Uterus (tissue), 2 donors: ENCODE data around the gene FADS1.

Source experiments
- CTCF ChIP-seq, 4 experiments: fragments of 200-600 bp in 2 of 4; fragments of 450-650 bp in 2 of 4; sonication (generic) in 2 of 4; IDR thresholded peaks; one replicate each; pipeline ENCODE4 v1.5.1; 2016 to 2019; ENCODE audit warnings: antibody characterized with exemption in 4 of 4, mild to moderate bottlenecking in 2 of 4, moderate library complexity in 1 of 4
- POLR2A ChIP-seq, 2 donors: fragments of 450-650 bp; IDR thresholded peaks; one replicate each; pipeline ENCODE4 v1.6.1; 2016; ENCODE audit warnings: antibody characterized with exemption in 2 of 2, mild to moderate bottlenecking in 1 of 2, moderate library complexity in 1 of 2

- TF ChIP-seq POLR2A (IDR thresholded peaks at IDR 0.05) (no peak), CTCF (IDR thresholded peaks at IDR 0.05) (no peak)
Observed at GRCh38 chr11:61850687-61851086, 33.9 kb upstream of the FADS1 start.
